PC-3 (cell line): Measurements from ENCODE around the gene PIN1.

Experiments
- CTCF ChIP-seq: fragments of 300-600 bp; sonication (generic); conservative IDR thresholded peaks from 2 replicates; pipeline ENCODE4 v1.5.1; 2017; ENCODE audit warnings: antibody characterized with exemption, low read depth, mild to moderate bottlenecking, low read length
- EZH2 ChIP-seq: fragments of 300-600 bp; sonication (generic); IDR thresholded peaks from one replicate; pipeline ENCODE4 v1.6.1; 2017; ENCODE audit warnings: antibody characterized with exemption, mild to moderate bottlenecking, low read length; ENCODE audit not compliant: unreplicated experiment
- EZH2phosphoT487 ChIP-seq: fragments of 300-600 bp; sonication (generic); IDR thresholded peaks from 2 replicates; pipeline ENCODE4 v1.6.1; 2018; ENCODE audit warnings: mild to moderate bottlenecking, antibody characterized with exemption, low read length, borderline replicate concordance

- no peak for TF ChIP-seq EZH2
- no peak for TF ChIP-seq CTCF
- no peak for TF ChIP-seq EZH2phosphoT487
These were observed 16.9 kb upstream of the PIN1 start for GRCh38 chr19:9818175-9818733.
